Caki2 (cell line): ENCODE measurements around the gene LGALS8. TPM values are rescaled to one million over a fixed set of nuclear protein-coding genes. Genes with fewer than 3 reads are reported as not detected.
"Not testable (repeated sequence)": the region's sequence is repeated elsewhere in the genome, so short reads cannot be mapped to it uniquely, and the experiment has no call there.

Source experiments
- DNase-seq: peaks from one replicate; pipeline ENCODE4 v3.0.0-alpha.2; 2015; ENCODE audit warnings: low read depth
- in situ Hi-C: cut with HindIII; loops from 2 replicates; pipeline ENCODE4 v1.10.0; 2016; ENCODE audit warnings: low sequenced_read_pairs, low pct_unique_long_range_greater_than_20kb, mixed read lengths
- total RNA-seq: library from RNA; depleted of rRNA; stranded (reverse); fragments of >200 nt; shearing (Covaris generic); gene quantifications from 2 replicates; pipeline ENCODE4 v1.2.3, GENCODE V29; 2014; ENCODE audit warnings: low replicate concordance; rRNA removed

Gene LGALS8
- 33.3 and 59.0 TPM in 2 replicates for total RNA-seq

- in situ Hi-C loops, result no loop called here
- peak; percentile 67 for DNase-seq
These were observed at the start of gene LGALS8 for GRCh38 chr1:236523704-236524141. Gene LGALS8, plus strand, starts transcription at chr1:236523982. Its CDS starts 2,089 bp downstream, at chr1:236526071.

GRCh38 chr1:236476019-236476418, 47.8 kb upstream of the LGALS8 start:
- DNase-seq, result no peak
- in situ Hi-C loops, result no loop called here

- peak; percentile 21 for DNase-seq
- in situ Hi-C loops, result no loop called here
These were observed 42.9 kb upstream of the LGALS8 start for GRCh38 chr1:236480758-236481436.

- DNase-seq, result no peak
- in situ Hi-C loops, result no loop called here
These were observed 39.3 kb upstream of the LGALS8 start for GRCh38 chr1:236484310-236484971.

GRCh38 chr1:236486356-236487002, 37.3 kb upstream of the LGALS8 start:
- in situ Hi-C loops, result no loop called here
- no peak for DNase-seq

- DNase-seq, result not testable (repeated sequence)
These were observed 34.6 kb upstream of the LGALS8 start for GRCh38 chr1:236489161-236489560.

GRCh38 chr1:236489710-236490377, 33.9 kb upstream of the LGALS8 start:
- in situ Hi-C loops, result loop anchor here (10.0 kb wide), 1 partner anchor 105 kb away; no protein-coding TSS in a partner anchor
- peak; percentile 37 for DNase-seq

More at GRCh38 chr1:236489161-236489560, 34.6 kb upstream of the LGALS8 start:
- in situ Hi-C loops, result not testable (repeated sequence)

GRCh38 chr1:236491469-236492136, 32.2 kb upstream of the LGALS8 start:
- in situ Hi-C loops, result loop anchor here (10.0 kb wide), 1 partner anchor 107 kb away; no protein-coding TSS in a partner anchor
- DNase-seq, result no peak

GRCh38 chr1:236492378-236492777, 31.4 kb upstream of the LGALS8 start:
- in situ Hi-C loops, result loop anchor here (10.0 kb wide), 1 partner anchor 108 kb away; no protein-coding TSS in a partner anchor

GRCh38 chr1:236494082-236494481, 29.7 kb upstream of the LGALS8 start:
- in situ Hi-C loops, result loop anchor here (10.0 kb wide), 1 partner anchor 109 kb away; no protein-coding TSS in a partner anchor
- no peak for DNase-seq

More at GRCh38 chr1:236492378-236492777, 31.4 kb upstream of the LGALS8 start:
- no peak for DNase-seq

- in situ Hi-C loops, result loop anchor here (10.0 kb wide), 1 partner anchor 110 kb away; no protein-coding TSS in a partner anchor
- DNase-seq, result no peak
These were observed 29.0 kb upstream of the LGALS8 start for GRCh38 chr1:236494586-236495466.

- no peak for DNase-seq
- in situ Hi-C loops, result loop anchor here (10.0 kb wide), 1 partner anchor 111 kb away; no protein-coding TSS in a partner anchor
These were observed 28.2 kb upstream of the LGALS8 start for GRCh38 chr1:236495467-236496112.

GRCh38 chr1:236497908-236498307, 25.9 kb upstream of the LGALS8 start:
- in situ Hi-C loops, result loop anchor here (10.0 kb wide), 1 partner anchor 113 kb away; no protein-coding TSS in a partner anchor
- DNase-seq, result no peak

GRCh38 chr1:236501093-236501492, 22.7 kb upstream of the LGALS8 start:
- DNase-seq, result no peak
- in situ Hi-C loops, result no loop called here

GRCh38 chr1:236502579-236502971, 21.2 kb upstream of the LGALS8 start:
- DNase-seq, result peak; percentile 60

GRCh38 chr1:236502972-236503639, 20.7 kb upstream of the LGALS8 start:
- in situ Hi-C loops, result no loop called here
- DNase-seq, result peak; percentile 59

More at GRCh38 chr1:236502579-236502971, 21.2 kb upstream of the LGALS8 start:
- in situ Hi-C loops, result no loop called here
